GM12872 (cell line): Measurements from ENCODE around the gene AARSD1.

Source experiments
- TF ChIP-seq, protein P1 (sequence below): IDR thresholded peaks from 3 replicates; pipeline ENCODE4 v1.5.1; 2011; ENCODE audit warnings: low read depth, mild to moderate bottlenecking, low read length, moderate library complexity; ENCODE audit not compliant: insufficient read depth

AARSD1 gene

DNA sequence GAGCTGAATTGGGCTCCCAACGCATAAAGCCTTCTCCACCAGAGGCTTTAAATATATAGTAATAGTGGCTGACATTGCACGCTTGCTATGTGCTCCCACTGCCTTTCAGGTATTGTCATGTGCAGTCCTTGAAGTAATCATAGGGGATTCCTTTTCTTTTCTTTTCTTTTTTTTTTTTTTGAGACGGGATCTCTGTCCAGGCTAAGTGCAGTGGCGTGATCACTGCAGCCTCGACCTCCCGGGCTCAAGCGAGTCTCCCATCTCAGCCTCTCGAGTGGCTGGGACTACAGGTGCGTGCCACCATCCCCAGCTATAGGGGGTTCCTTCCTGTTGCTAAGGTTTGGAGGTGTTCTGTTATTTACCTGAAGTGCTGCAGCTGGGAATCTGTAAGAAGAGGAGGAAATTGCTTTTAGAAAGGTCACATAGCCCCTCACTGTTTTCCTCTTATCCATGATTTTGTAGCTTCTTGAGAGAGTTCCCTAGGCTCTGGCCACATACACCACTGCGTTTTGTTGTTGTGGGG lies 34.8 kb upstream of the AARSD1 start:
- TF ChIP-seq, protein P1, sequence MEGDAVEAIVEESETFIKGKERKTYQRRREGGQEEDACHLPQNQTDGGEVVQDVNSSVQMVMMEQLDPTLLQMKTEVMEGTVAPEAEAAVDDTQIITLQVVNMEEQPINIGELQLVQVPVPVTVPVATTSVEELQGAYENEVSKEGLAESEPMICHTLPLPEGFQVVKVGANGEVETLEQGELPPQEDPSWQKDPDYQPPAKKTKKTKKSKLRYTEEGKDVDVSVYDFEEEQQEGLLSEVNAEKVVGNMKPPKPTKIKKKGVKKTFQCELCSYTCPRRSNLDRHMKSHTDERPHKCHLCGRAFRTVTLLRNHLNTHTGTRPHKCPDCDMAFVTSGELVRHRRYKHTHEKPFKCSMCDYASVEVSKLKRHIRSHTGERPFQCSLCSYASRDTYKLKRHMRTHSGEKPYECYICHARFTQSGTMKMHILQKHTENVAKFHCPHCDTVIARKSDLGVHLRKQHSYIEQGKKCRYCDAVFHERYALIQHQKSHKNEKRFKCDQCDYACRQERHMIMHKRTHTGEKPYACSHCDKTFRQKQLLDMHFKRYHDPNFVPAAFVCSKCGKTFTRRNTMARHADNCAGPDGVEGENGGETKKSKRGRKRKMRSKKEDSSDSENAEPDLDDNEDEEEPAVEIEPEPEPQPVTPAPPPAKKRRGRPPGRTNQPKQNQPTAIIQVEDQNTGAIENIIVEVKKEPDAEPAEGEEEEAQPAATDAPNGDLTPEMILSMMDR, result no peak

DNA sequence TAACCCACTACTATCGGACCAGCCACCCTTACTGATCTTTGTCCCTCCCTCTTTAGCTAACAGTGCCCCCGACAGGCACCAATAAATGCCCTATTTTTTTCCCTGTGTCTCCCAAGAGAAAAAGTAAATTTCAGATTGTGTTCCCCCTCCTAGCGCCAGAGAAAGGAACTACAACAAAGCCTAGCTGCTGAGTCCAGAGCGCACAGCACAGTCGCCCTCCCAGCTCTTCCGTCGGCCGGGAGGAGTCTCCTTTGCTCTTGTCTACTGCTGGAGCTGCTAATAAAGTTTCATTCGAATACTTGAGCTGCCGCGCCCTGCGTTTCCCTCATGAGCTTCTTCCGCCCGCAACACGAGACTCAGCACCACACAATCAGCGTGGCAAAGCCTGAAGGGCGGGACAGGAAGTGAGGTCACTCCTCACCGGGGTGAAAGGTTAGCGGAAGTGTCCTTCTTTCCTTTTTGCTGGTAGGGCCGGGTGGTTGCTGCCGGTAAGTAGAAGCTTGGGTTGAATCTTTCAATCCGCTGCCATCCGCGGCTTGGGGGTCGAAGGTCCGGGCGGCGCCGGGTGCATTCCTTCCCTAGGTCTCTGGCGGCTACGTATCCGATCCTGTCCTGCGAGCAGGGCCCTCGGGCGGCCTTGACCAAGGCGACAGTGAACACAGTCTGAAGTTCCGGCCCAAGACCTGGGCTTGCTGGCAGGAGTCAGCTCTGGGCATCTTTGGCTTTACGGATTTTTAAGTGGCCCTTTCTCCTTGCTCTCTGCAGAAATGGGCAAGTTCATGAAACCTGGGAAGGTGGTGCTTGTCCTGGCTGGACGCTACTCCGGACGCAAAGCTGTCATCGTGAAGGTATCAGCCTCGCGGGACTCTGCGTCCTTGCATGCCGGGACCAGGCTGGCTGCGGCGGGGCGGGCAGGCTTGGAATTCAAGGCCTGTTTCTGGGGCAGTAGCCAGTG lies 34.0 kb upstream of the AARSD1 start, which contains the start of gene RPL27:
Gene RPL27 (plus strand): TSS at position 436 of the 955 bp plus-strand sequence. CDS start 332 bp downstream, at position 768.
- TF ChIP-seq, protein P1, result peak; percentile 85

DNA sequence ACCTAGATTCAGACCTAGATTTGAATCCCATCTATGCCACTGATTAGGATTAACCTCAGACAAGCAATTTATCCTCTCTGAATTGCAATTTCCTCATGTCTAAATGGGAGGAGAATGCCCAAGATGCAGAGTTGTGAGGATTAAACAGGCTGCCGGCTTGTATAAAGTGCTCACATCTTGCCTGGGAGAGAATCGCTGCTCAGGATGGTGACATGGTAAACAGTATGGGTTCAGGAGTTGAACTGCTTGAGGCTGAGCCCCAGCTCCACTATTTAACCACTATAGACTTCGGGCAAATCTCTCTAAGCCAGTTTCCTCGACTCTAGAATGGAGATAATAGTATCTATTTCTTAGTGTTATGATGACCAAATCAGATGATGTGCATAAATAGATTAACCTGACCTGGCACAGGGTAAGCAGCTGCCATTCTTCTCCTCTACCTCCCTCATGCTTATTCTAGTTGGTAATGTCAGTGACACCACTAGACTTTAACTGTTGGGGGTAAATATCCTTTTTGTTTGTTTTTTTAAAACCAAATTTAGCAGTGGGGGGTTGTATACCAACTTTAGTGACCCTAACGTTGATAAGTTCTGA lies 33.2 kb upstream of the AARSD1 start:
- TF ChIP-seq, protein P1, result no peak

DNA sequence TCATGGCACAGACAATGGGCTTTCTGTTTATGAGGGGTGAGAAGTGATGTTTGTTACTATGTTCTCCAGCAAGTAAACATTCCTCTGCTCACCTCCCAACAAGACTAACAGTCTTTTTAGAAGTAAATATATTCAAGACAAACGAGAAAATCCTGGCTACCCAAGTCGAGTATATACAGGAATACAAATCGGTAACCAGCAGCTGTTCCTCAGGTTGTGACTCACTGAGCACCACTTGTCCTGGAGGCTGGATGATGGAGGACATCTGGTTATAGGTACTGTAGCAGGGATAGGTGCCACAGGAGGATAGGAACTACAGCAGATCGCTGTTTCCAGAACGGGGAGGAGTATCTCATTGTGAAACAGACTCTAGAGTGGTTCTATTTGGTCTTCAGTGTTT lies 28.6 kb upstream of the AARSD1 start:
- TF ChIP-seq, protein P1, result no peak

DNA sequence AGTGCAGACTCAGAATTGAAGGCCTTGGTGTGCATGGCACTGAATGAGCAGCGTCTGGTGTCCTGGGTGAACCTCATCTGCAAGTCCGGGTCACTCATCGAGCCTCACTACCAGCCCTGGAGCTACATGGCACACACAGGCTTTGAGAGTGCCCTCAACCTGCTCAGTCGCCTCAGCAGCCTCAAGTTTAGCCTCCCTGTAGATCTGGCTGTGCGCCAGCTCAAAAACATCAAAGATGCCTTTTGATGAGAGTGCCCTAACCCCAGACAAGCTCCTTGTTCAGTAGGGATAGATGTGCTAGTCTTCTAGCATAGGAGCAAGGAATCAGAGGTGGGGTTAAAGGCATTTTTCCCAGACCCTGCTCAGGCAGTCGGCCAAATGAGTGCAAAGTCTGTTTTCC lies 27.2 kb upstream of the AARSD1 start:
- TF ChIP-seq, protein P1, result no peak

DNA sequence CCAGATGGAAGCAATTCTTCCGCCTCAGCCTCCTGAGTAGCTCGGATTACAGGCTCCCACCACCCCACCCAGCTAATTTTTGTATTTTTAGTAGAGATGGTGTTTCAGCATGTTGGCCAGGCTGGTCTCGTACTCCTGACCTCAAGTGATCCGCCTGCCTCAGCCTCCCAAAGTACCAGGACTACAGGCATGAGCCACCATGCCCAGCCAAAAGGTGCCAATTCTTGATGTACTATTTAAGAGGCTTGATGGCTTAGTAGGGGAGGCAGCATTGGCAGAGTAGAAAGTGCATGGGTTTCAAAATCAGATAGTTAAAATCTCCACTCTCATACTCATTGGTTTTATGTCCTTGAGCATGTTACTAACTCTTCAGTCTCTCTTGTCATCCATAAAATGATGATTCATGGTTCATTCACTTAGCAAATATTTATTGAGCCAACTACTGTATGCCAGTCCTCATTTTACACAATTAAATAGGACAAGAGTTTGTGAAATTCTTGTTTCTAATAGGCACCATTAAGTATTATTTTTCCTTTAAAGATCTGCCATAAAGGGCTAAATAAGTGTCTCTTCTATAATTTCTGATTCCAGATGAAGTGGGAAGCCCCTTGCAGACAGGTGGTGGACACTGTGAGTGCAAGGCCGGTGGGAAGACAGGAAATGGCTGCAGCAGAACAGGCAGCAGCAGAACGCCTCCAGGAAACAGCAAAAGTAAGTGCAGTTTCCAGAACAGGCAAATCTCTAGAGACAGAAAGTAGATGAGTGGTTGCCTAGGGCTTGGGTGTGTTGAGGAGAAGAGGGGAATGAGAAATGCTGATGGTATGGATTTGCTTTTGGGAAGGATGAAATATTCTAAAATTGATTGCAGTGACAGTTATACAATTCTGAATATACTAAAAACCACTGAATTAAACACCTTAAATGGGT lies 25.7 kb upstream of the AARSD1 start:
- TF ChIP-seq, protein P1, result no peak

DNA sequence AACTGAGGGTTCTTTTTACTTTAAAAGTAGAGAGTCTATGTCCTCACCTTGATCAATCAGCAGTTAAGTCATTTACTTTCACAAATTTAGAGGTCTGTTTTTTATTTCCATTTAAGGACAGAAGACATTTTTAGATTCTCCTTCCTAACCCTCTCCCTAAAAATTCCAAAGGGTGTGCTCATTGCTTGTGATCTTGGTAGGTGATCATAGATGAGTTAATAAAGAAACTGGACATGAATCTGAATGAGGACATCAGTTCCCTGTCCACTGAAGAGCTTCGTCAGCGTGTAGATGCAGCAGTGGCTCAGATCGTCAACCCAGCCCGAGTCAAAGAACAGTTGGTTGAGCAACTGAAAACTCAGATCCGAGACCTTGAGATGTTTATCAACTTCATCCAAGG lies 24.9 kb upstream of the AARSD1 start:
- TF ChIP-seq, protein P1, result no peak
